ENCODE results near the gene EXOC1L. TPM values are rescaled to one million over a fixed set of nuclear protein-coding genes. Genes with fewer than 3 reads are reported as not detected.

EXOC1L gene
- total and polyA plus RNA-seq, 2 donors (not counting 1 experiment from before 2014, with no cell fraction given), result not detected

GRCh38 chr4:55801498-55801897 is 18.1 kb upstream of the EXOC1L start:
- ChIA-PET CTCF (no interaction called here), POLR2A (no interaction called here)
- no peak for DNase-seq
- Histone ChIP-seq H3K4me1 (ENCODE audit: control insufficient read depth in 2 of 2, insufficient read depth in 2 of 2, low read length in 2 of 2) (no peaks in the 10 kb centered on the region), H3K9ac (ENCODE audit: low read length) (no peak overlapping the region), H3K9me3 (ENCODE audit: control extremely low read depth in 1 of 3, control insufficient read depth in 2 of 3, insufficient read depth in 1 of 3, low read length in 2 of 3) (peaks cover 0 to 2% (median 0%) of the 10 kb centered on the region in 3 donors), H4K20me1 (ENCODE audit: control insufficient read depth, insufficient read depth, low read length, poor library complexity, severe bottlenecking) (no peaks in the 10 kb centered on the region), H2AFZ (ENCODE audit: insufficient read depth, low read depth, low read length, poor library complexity, severe bottlenecking) (no peak overlapping the region), H3K27me3 (replicated peaks in 1 of 4; ENCODE audit: control extremely low read depth in 1 of 4, control insufficient read depth in 3 of 4, insufficient read depth in 4 of 4, low read length in 3 of 4) (peaks cover 0 to 4% (median 2%) of the 10 kb centered on the region in 4 experiments), H3K4me2 (replicated peaks; ENCODE audit: low read depth, low read length, poor library complexity, severe bottlenecking) (no peak overlapping the region), H3K4me3 (ENCODE audit: control extremely low read depth in 1 of 5, extremely low read depth in 1 of 5, insufficient read depth in 1 of 5, low read depth in 2 of 5, low read length in 4 of 5) (no peak overlapping the region), H3K27ac (ENCODE audit: low read length in 2 of 2) (no peak overlapping the region), H3K36me3 (replicated peaks in 1 of 2; ENCODE audit: control extremely low read depth in 1 of 2, control insufficient read depth in 1 of 2, extremely low read depth in 1 of 2, insufficient read depth in 2 of 2, low read length in 1 of 2) (no peaks in the 10 kb centered on the region), H3K79me2 (ENCODE audit: control insufficient read depth, insufficient read depth, low read length) (no peaks in the 10 kb centered on the region)
- no peak overlapping the region for H3K27ac Mint-ChIP-seq
- no peak overlapping the region for H3K4me3 Mint-ChIP-seq
- WGBS (ENCODE audit: insufficient coverage), result no CpG with 5 or more reads among the region's 1 CpG
- H3K27me3 Mint-ChIP-seq, result peaks cover 29% of the 10 kb centered on the region
- TF ChIP-seq CTCF (IDR thresholded peaks at IDR 0.05), result no peak
- no peak for TF ChIP-seq EZH2 (IDR thresholded peaks at IDR 0.05; ENCODE audit: borderline replicate concordance, insufficient read depth, low read depth, low read length, poor library complexity, severe bottlenecking)
- H3K9me3 Mint-ChIP-seq (ENCODE audit: insufficient read depth), result no peaks in the 10 kb centered on the region
- intact Hi-C loops (cut with micrococcal nuclease), result no loop called here
- H3K4me1 Mint-ChIP-seq, result no peaks in the 10 kb centered on the region
- ATAC-seq (ENCODE audit: low read depth), result no peak

GRCh38 chr4:55807556-55807955 is 12.0 kb upstream of the EXOC1L start:
- ChIA-PET POLR2A (no interaction called here), CTCF (no interaction called here)
- H2AFZ ChIP-seq (ENCODE audit: insufficient read depth, low read depth, low read length, poor library complexity, severe bottlenecking), result no peak overlapping the region
- no peaks in the 10 kb centered on the region for H3K36me3 ChIP-seq (replicated peaks in 1 of 2; ENCODE audit: control extremely low read depth in 1 of 2, control insufficient read depth in 1 of 2, extremely low read depth in 1 of 2, insufficient read depth in 2 of 2, low read length in 1 of 2)
- H3K27me3 ChIP-seq (replicated peaks in 1 of 4; ENCODE audit: control extremely low read depth in 1 of 4, control insufficient read depth in 3 of 4, insufficient read depth in 4 of 4, low read length in 3 of 4), result peaks cover 0 to 2% (median 0%) of the 10 kb centered on the region in 4 experiments
- Mint-ChIP-seq H3K27ac (no peak overlapping the region), H3K4me1 (no peaks in the 10 kb centered on the region), H3K27me3 (peaks cover 40% of the 10 kb centered on the region), H3K4me3 (no peak overlapping the region), H3K9me3 (ENCODE audit: insufficient read depth) (no peaks in the 10 kb centered on the region)
- no peak for ATAC-seq (ENCODE audit: low read depth)
- no peak overlapping the region for H3K4me3 ChIP-seq (ENCODE audit: control extremely low read depth in 1 of 5, extremely low read depth in 1 of 5, insufficient read depth in 1 of 5, low read depth in 2 of 5, low read length in 4 of 5)
- no peak for DNase-seq
- no peaks in the 10 kb centered on the region for H3K79me2 ChIP-seq (ENCODE audit: control insufficient read depth, insufficient read depth, low read length)
- no peak overlapping the region for H3K9ac ChIP-seq (ENCODE audit: low read length)
- intact Hi-C loops (cut with micrococcal nuclease), result no loop called here
- no peak overlapping the region for H3K4me2 ChIP-seq (replicated peaks; ENCODE audit: low read depth, low read length, poor library complexity, severe bottlenecking)
- no peaks in the 10 kb centered on the region for H4K20me1 ChIP-seq (ENCODE audit: control insufficient read depth, insufficient read depth, low read length, poor library complexity, severe bottlenecking)
- H3K9me3 ChIP-seq (ENCODE audit: control extremely low read depth in 1 of 3, control insufficient read depth in 2 of 3, insufficient read depth in 1 of 3, low read length in 2 of 3), result no peaks in the 10 kb centered on the region
- TF ChIP-seq EZH2 (IDR thresholded peaks at IDR 0.05; ENCODE audit: borderline replicate concordance, insufficient read depth, low read depth, low read length, poor library complexity, severe bottlenecking) (no peak), CTCF (IDR thresholded peaks at IDR 0.05) (no peak)
- H3K27ac ChIP-seq (ENCODE audit: low read length in 2 of 2), result no peak overlapping the region
- H3K4me1 ChIP-seq (ENCODE audit: control insufficient read depth in 2 of 2, insufficient read depth in 2 of 2, low read length in 2 of 2), result no peaks in the 10 kb centered on the region
